Measurements from ENCODE around the gene ESAM. TPM values are rescaled to one million over a fixed set of nuclear protein-coding genes. Genes with fewer than 3 reads are reported as not detected.
A peak's percentile ranks its signal among the peaks of the same experiment; 100 is the strongest.

ESAM gene
- total and polyA plus RNA-seq, 4 donors: 4.0 to 15.6 (median 9.9) TPM

GRCh38 chr11:124766156-124766555, 4.1 kb upstream of the ESAM start:
- Histone ChIP-seq H3K27ac (ENCODE audit: low read depth in 1 of 2, low read length in 2 of 2) (no peak overlapping the region), H3K36me3 (ENCODE audit: control insufficient read depth in 4 of 4, insufficient read depth in 3 of 4, low read depth in 1 of 4, low read length in 3 of 4) (peaks cover 0 to 6% (median 5%) of the 10 kb centered on the region in 4 donors)

GRCh38 chr11:124763156-124763947, 1.3 kb upstream of the ESAM start:
- Histone ChIP-seq H3K9me3 (ENCODE audit: control insufficient read depth in 4 of 4, low read length in 3 of 4) (no peaks in the 10 kb centered on the region), H3K4me3 (ENCODE audit: low read depth in 1 of 3, low read length in 3 of 3) (peak overlapping the region in 2 of 3 donors; percentile 60 to 68), H3K4me1 (ENCODE audit: control insufficient read depth in 4 of 4, insufficient read depth in 4 of 4, low read length in 3 of 4) (peaks cover 17 to 36% (median 21%) of the 10 kb centered on the region in 4 donors), H3K27ac (ENCODE audit: low read depth in 1 of 2, low read length in 2 of 2) (peak overlapping the region; percentile 17 to 39), H3K36me3 (ENCODE audit: control insufficient read depth in 4 of 4, insufficient read depth in 3 of 4, low read depth in 1 of 4, low read length in 3 of 4) (peaks cover 0 to 6% (median 5%) of the 10 kb centered on the region in 4 donors), H3K27me3 (ENCODE audit: control insufficient read depth in 4 of 4, insufficient read depth in 4 of 4, low read length in 3 of 4) (peaks cover 0 to 6% (median 5%) of the 10 kb centered on the region in 4 donors), H3K9ac (ENCODE audit: low read depth in 1 of 2, low read length in 2 of 2) (peak overlapping the region in 1 of 2 donors; percentile 3)
- WGBS: 4% methylated on average over 21 of the region's 21 CpGs
- DNase-seq (ENCODE audit: low spot score): peak; percentile 86
- peak; percentile 85 for TF ChIP-seq CTCF (IDR thresholded peaks at IDR 0.05; ENCODE audit: low read depth, low read length, missing input control)
- no peak for TF ChIP-seq MAX (IDR thresholded peaks at IDR 0.05)
- no peak for TF ChIP-seq SP1 (IDR thresholded peaks at IDR 0.05)
- TF ChIP-seq NR2F2 (IDR thresholded peaks at IDR 0.05): no peak
- no peak for TF ChIP-seq HNF4A (conservative IDR thresholded peaks at IDR 0.05)
- no peak for TF ChIP-seq ZBTB33 (IDR thresholded peaks at IDR 0.05)
- no peak for TF ChIP-seq HNF4G (IDR thresholded peaks at IDR 0.05)
- no peak for TF ChIP-seq EGR1 (IDR thresholded peaks at IDR 0.05; ENCODE audit: low read depth in 2 of 2)
- no peak for TF ChIP-seq ATF3 (IDR thresholded peaks at IDR 0.05)
- TF ChIP-seq FOXA1 (IDR thresholded peaks at IDR 0.05): no peak
- TF ChIP-seq RAD21 (IDR thresholded peaks at IDR 0.05): peak; percentile 77 to 81
- TF ChIP-seq FOXA2 (IDR thresholded peaks at IDR 0.05): no peak
- TF ChIP-seq YY1 (IDR thresholded peaks at IDR 0.05): no peak

More at GRCh38 chr11:124766156-124766555, 4.1 kb upstream of the ESAM start:
- Histone ChIP-seq H3K4me1 (ENCODE audit: control insufficient read depth in 4 of 4, insufficient read depth in 4 of 4, low read length in 3 of 4) (peaks cover 6 to 21% (median 11%) of the 10 kb centered on the region in 4 donors), H3K9ac (ENCODE audit: low read depth in 1 of 2, low read length in 2 of 2) (no peak overlapping the region), H3K27me3 (ENCODE audit: control insufficient read depth in 4 of 4, insufficient read depth in 4 of 4, low read length in 3 of 4) (peaks cover 0 to 2% (median 0%) of the 10 kb centered on the region in 4 donors), H3K4me3 (ENCODE audit: low read depth in 1 of 3, low read length in 3 of 3) (no peak overlapping the region), H3K9me3 (ENCODE audit: control insufficient read depth in 4 of 4, low read length in 3 of 4) (no peaks in the 10 kb centered on the region)
- no peak for DNase-seq (ENCODE audit: low spot score)
- WGBS: 96% methylated on average over 2 of the region's 2 CpGs
- TF ChIP-seq HNF4A (conservative IDR thresholded peaks at IDR 0.05) (no peak), JUND (IDR thresholded peaks at IDR 0.05) (no peak), TAF1 (conservative IDR thresholded peaks at IDR 0.05) (no peak), MAX (IDR thresholded peaks at IDR 0.05) (no peak), NR2F2 (IDR thresholded peaks at IDR 0.05) (no peak), RAD21 (IDR thresholded peaks at IDR 0.05) (no peak), CTCF (IDR thresholded peaks at IDR 0.05; ENCODE audit: low read depth, low read length, missing input control) (no peak), RXRA (IDR thresholded peaks at IDR 0.05) (no peak), FOXA2 (IDR thresholded peaks at IDR 0.05) (no peak), ZBTB33 (IDR thresholded peaks at IDR 0.05) (no peak)

Measured in liver (tissue), 9 donors.